GM10847 (cell line): ENCODE data around the gene BCL6B.

Experiments
- POLR2A ChIP-seq: IDR thresholded peaks from 2 replicates; pipeline ENCODE4 v1.6.1; 2011; ENCODE audit not compliant: insufficient read length; ENCODE audit errors: extremely low read depth

The BCL6B gene

DNA sequence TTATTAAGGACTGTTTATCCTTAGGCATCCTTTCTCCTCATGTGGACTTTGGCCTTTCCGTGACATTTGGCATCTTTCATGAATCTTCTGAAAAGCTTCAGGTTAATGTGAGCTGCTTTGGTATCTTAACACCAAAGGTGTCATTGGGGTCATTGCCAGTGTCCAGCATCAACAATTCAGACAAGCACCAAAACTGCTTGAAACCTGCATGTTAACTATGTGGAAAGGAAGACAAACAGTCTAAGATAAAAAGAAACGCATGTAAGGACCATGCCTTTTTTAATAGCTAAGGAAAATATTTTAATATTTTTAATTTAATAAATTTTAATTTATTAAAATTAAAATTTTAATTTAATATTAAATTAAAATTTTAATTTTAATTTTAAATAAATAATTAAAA lies 19.1 kb upstream of the BCL6B start:
- no peak for TF ChIP-seq POLR2A

DNA sequence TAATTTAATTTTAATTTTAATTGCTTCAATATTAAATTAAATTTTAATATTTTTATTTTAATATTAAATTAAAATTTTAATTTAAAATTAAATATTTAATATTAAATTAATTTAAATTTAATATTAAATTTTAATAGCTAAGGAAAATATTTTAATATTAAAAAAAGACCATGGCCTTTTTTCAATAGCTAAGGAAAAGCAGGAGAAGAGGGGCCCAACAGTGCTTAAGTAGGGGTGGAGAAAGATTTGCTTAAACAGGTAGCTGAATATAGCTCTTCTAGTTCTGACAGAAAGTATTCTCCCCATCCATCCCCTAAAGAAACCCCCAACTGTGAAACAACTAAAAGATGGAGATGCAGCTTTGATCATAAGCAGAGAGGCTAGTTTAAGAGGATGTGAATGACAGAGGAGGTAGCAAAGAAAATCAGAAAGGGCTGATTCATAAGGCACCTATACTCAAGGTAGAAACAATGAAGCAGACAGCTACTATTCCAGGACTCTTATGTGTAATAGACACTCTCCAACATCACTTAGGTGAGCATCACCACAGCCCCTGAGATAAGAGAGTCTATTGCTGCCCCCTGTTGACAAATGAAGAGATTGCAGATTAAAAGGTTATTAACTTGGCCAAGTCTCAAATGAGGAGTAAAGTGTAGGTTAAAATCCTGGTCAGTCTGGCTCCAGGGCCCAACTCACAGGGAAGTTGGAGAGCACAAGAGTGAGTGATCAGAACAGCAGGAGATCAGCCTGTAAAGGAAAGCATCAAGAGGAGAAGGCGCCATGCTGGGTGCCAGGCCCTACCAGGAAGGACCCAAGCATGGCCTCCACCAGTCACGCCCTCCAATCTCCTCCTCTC lies 18.2 kb upstream of the BCL6B start:
- no peak for TF ChIP-seq POLR2A

DNA sequence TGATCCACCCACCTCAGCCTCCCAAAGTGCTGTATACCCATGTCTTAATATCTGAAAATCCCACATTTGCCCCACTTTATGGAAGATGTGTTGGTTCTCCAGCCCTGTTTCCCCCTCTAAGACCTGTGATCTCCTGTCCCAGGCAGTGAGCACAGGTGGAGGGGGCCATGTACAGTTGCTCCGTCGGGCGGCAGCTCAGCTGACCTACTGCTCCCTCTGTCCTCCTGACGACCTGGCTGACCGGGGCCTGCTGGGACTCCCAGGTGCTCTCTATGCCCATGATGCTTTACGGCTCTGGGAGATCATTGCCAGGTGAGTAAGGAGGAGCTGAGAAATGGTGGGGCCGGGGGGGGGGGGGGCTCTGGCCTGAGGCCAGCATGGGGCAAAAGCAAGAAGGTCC lies 17.1 kb upstream of the BCL6B start:
- no peak for TF ChIP-seq POLR2A

DNA sequence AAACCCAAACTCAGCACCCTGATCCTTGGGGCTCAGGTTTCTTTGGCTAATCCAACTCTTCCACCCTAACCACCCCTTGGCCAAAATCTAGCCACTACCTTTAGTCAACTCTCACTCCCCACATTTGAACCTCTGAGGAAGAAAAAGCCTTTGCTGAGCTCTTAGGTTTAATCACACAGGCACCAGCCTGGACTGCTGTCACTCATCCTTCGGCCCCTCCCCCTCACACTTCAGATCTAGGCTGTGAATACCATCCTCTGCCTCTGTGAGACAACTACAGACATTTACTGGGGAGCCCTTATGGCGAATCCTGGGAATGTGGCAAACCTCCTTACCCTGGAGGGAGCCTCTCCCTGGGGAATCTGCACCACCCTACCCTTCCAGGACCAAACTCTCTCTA lies 15.7 kb upstream of the BCL6B start:
- no peak for TF ChIP-seq POLR2A

DNA sequence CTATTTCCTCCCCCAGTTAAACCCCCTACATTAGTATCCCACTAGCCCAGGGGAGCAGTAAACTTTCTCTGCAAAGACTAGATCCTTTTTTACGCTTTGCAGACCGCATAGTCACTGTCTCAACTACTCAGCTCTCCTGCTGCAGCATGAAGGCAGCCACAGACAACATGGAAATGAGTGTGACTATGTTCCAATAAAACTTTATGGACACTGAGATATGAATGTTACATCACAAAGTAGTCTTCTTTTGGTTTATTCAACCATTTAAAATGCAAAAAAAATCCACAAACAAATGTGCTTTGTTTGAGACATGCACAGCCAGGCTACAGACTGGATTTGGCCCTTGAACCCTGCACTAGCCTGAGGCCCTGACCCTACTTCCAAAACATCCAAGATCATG lies 12.3 kb upstream of the BCL6B start:
- no peak for TF ChIP-seq POLR2A

DNA sequence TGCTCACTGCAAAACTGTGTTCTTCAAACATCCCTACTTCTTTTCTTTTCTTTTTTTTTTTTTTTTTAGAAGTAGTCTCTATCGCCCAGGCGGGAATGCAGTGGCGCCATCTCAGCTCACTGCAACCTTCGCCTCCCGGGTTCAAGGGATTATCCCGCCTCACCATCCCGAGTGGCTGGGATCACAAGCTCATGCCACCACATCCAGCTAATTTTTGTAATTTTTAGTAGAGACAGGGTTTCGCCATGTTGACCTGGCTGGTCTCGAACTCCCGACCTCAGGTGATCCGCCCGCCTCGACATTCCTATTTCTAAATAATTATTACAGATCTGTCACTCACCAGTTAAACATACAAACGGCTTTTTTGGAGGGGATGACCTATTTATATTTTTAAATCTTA lies 11.4 kb upstream of the BCL6B start:
- TF ChIP-seq POLR2A = no peak

DNA sequence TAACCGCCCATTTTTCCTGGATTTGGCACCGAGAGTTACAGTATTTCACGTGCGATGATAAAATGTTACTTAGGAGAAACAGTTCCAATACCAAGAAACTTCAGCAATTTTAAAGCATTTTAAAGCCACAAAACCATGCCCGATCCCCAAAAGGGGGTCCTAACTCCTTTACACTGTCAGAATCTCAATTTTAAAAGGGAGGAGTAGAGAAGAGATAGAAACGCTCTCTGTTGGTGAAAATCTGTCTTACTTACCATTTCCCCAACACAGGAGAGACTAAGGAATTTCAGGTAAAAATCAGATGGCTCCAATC lies 11.0 kb upstream of the BCL6B start:
- no peak for TF ChIP-seq POLR2A

DNA sequence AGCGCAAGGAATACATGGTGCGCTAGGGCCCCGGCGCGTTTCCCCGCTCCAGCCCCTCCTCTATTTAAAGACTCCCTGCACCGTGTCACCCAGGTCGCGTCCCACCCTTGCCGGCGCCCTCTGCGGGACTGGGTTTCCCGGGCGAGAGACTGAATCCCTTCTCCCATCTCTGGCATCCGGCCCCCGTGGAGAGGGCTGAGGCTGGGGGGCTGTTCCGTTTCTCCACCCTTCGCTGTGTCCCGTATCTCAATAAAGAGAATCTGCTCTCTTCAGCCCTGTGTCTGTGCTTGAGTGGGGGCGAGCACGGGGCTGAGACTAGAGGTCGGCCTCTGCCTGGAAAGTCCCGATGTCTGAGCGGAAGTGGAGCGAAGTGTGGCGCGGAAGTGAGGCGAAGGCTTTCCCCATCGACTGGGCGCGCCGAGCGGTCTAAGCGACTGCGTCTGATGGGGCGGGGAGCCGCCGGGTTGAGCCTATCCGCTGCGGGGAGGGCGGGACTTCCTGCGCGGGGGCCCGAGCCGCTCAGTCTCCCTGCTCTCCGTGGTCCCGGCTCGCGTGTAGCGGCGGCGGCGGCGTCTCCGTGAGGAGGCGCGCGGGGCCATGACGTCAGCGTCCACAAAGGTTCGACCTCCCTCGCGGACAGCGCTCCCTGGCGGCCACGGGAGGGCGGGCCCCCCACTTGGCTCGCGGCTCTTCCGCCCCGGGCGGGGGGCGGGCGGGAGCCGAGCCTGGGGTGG lies 8.4 kb upstream of the BCL6B start:
- TF ChIP-seq POLR2A = peak; percentile 82

DNA sequence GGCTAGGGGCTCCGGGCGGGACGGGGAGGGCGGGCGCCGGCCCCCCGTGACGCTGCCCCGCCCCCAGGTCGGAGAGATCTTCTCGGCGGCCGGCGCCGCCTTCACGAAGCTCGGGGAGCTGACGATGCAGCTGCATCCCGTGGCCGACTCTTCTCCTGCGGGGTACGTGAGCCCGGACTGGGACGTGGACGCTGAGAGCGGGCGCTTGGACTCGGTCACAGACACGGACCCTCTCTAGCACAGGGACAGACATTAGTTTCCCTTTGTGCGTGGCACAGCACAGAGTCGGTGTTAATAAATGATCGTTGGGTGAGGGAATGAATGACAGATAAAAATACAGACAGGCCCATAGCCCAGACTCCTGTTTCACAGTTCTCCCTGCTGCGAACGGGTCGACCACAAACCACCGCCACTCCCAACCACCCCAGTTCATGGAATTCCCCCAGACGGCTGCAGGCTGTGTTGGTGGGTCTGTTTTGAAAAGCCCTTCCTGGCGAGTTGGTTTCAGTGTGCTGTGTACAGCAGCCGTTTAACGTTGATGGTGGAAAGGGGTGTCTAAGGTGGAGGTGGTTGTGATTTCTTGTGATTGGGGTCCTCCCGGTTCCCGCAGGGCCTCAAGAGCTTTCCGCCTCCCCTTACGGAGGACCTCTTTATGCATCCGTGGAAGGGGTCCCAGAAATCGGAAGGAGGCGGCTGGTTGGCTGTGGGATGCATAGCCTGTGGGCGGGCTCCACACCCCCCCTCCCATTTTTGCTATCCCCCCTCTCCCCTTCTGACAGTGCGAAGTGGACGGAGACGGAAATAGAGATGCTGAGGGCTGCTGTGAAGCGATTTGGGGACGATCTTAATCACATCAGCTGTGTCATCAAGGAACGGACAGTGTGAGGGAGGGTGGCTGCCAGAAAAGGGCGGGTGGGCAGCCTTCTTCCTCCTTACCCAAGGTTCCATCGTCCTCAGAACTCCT lies 7.6 kb upstream of the BCL6B start:
- TF ChIP-seq POLR2A = peak; percentile 75

DNA sequence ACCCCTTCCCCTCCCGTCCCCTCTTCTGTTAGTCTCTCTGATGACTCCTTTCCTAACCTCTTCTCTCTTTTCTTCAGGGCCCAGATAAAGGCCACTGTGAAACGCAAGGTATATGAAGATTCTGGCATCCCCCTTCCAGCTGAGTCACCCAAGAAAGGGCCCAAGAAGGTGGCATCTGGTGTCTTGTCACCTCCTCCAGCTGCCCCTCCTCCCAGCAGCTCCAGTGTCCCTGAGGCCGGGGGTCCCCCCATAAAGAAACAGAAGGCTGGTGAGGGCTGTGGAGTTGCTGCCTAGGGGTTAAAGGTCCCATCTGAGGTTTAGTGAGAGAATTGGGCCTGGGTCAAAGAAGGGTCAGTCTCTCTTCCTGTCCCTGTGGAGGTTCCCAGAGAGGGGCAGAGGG lies 6.4 kb upstream of the BCL6B start:
- TF ChIP-seq POLR2A = no peak

DNA sequence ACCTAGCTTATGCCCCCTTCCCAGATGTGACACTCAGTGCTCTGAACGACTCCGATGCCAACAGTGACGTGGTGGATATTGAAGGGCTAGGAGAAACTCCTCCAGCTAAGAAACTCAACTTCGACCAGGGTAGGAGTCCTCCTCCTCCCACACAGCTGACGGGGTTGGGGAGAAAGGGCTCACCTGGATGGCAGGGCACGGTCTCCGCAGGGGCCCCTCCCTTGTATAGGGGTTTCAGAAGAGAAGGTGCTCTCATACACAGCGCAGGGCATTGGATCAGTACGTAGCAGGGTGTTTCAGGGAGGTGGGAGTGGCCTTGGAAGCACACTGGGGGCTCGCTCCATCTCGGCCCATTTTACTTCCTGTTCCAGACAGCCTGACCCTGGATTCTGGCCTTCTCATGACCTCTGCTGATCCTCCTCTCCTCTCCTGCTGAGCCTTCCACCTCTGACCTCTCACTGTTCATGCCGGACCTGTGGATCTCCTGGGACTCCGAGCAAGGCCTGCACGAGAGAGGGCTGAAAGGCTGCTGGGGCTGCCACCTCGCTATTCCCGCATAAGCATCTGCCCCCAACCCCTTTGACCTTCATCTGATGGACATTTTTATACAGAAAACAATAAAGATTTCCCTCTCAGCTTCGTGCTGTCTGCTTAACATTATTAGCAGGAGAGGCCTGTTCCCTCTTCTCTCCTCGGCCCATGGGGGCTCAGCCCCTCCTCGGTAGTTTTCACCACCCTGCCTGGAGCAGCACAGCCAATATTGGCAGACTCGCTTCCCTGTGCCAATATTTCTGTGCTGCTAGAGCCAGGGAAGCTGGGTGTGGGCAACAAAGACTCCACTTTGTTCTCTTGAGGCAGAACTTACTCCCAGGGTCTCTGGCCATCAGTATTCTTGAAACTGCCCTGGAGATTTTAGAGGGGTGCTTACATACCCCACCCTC lies 5.7 kb upstream of the BCL6B start:
- TF ChIP-seq POLR2A = no peak

DNA sequence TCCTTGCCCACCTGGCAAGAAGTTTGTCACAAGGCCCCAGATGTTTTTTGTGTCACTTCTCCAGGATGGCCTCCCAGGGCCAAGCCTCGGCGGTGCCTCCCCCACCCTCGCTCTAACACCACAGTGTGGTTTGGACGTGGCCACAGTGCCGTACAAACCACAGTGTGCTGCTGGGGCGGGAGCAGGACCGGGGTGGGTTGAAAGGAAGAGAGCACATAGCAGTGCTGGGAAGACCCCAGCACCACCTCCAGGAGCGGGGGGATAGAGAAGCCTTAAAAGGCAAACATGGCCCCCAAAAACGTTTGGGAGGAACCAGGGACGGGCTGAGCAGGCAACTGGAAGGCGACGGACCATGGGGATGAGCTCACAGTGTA lies 5.0 kb upstream of the BCL6B start:
- TF ChIP-seq POLR2A = no peak

DNA sequence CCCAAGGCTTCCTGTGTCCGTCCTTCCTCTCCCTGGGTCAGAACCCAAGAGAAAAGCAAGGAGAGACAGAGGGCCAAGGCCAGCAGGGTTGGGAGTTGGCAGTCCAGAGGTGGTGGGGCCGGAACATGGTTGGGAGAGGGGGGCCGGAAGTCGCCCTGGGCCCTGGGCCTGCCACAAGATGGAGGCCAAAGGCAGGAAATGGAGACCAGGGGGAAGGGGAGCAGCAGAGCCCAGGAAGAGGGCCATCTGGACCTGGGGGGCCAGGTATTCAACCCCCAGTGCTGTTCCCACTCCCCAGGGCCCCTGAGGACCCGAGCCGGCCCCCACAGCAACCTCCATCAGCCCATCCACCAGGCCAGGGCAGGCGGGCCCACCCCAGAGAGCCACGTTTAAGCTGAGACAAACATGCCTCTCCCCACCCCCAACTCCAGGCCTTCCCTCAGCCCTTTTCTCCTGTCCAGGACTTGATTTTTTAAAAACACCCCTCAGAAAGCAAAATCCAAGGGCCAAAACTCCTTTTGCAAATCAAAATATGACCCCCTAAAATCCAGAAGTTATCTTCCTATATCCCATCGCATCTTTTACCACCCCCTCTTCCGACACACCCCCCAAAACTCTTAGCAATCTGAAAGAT lies 4.4 kb upstream of the BCL6B start:
- TF ChIP-seq POLR2A = no peak

DNA sequence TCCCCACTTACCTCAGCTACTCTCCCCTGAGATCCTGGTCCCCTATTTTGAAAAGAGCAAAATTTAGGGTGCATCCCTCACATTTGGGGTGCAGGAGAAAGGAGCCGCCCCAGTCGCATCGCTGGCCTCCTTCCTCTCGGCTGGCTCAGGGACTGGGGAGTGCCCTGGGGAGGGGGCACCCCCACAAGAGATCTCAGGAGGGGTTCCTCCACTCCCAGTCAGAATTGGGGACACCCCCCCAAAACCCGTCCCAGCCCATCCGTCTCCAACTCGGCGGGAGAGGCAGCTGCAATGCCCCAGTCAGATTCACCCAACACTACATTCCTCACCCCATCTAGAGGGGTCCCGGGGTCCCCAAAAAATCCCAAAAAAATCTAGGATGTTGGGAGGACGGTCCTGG lies 3.5 kb upstream of the BCL6B start:
- no peak for TF ChIP-seq POLR2A
